ENCODE data around the gene GIGYF1. TPM values are rescaled to one million over a fixed set of nuclear protein-coding genes. Genes with fewer than 3 reads are reported as not detected.

GIGYF1 gene
- polyA plus RNA-seq, 1 donor from 2014 or later = 28.3 TPM

DNA sequence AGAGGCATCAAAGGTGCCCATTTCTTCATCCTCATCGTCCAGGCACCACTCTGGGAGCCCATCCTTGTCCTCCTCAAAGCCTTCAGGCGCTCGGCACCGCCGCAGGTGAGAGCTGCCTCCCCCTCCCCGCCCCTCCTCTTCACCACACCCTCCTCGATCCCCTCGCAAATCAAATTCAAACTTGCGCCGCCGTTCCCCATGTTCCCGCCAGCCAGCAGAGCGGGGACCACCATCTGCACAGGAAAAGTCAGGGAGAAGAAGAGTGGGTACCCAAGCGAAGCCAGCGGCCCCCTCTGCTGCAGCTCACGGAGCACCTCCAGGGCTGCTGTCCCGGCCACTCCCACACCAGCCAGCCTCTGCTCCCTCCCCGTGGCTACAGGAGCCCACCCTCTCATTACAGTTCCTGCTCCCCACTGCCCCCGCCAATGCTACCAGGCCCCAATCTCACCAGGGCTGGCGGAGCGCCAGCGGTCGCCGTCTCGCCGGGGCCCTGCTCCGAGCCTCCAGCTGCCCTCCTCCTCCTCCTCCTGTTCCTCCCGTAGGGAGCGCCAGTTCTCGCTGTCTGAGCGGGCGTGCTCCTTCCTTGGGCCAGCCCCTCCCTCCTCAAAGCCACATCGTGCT lies 7.7 kb downstream of the GIGYF1 start:
- no peaks in the 10 kb centered on the region for H3K9me2 ChIP-seq (ENCODE audit: insufficient read depth, low read length)
- no peak overlapping the region for H3K4me2 ChIP-seq (ENCODE audit: low read length)
- H3K36me3 ChIP-seq (ENCODE audit: insufficient read depth, low read length) = no peaks in the 10 kb centered on the region
- H3K27me3 ChIP-seq (ENCODE audit: insufficient read depth, low read depth, low read length) = no peaks in the 10 kb centered on the region
- no peak overlapping the region for H3K9ac ChIP-seq (ENCODE audit: low read length)
- peaks cover 28% of the 10 kb centered on the region for H3K79me2 ChIP-seq (replicated peaks; ENCODE audit: insufficient read depth, low read length)
- peaks cover 16% of the 10 kb centered on the region for H4K20me1 ChIP-seq (ENCODE audit: insufficient read depth)
- H3K4me3 ChIP-seq (ENCODE audit: low read length) = no peak overlapping the region
- H3K9me3 ChIP-seq (ENCODE audit: low read length) = no peaks in the 10 kb centered on the region
- H3F3A ChIP-seq (ENCODE audit: insufficient read depth, low read length, poor library complexity, severe bottlenecking) = no peaks in the 10 kb centered on the region
- TF ChIP-seq EZH2 (IDR thresholded peaks at IDR 0.05; ENCODE audit: borderline replicate concordance, insufficient read depth, low read length, poor library complexity, severe bottlenecking) (no peak), MXI1 (conservative IDR thresholded peaks at IDR 0.05; ENCODE audit: poor library complexity, severe bottlenecking) (no peak), SMC3 (conservative IDR thresholded peaks at IDR 0.05; ENCODE audit: poor library complexity) (no peak), TAF1 (IDR thresholded peaks at IDR 0.05; ENCODE audit: low read depth) (no peak), EP300 (conservative IDR thresholded peaks at IDR 0.05; ENCODE audit: poor library complexity, severe bottlenecking) (no peak), POLR2AphosphoS5 (IDR thresholded peaks at IDR 0.05) (no peak), RAD21 (conservative IDR thresholded peaks at IDR 0.05) (no peak)
- TF ChIP-seq, protein P1, sequence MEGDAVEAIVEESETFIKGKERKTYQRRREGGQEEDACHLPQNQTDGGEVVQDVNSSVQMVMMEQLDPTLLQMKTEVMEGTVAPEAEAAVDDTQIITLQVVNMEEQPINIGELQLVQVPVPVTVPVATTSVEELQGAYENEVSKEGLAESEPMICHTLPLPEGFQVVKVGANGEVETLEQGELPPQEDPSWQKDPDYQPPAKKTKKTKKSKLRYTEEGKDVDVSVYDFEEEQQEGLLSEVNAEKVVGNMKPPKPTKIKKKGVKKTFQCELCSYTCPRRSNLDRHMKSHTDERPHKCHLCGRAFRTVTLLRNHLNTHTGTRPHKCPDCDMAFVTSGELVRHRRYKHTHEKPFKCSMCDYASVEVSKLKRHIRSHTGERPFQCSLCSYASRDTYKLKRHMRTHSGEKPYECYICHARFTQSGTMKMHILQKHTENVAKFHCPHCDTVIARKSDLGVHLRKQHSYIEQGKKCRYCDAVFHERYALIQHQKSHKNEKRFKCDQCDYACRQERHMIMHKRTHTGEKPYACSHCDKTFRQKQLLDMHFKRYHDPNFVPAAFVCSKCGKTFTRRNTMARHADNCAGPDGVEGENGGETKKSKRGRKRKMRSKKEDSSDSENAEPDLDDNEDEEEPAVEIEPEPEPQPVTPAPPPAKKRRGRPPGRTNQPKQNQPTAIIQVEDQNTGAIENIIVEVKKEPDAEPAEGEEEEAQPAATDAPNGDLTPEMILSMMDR (IDR thresholded peaks at IDR 0.05; ENCODE audit: poor library complexity, severe bottlenecking) = no peak
- TF ChIP-seq, protein P2, sequence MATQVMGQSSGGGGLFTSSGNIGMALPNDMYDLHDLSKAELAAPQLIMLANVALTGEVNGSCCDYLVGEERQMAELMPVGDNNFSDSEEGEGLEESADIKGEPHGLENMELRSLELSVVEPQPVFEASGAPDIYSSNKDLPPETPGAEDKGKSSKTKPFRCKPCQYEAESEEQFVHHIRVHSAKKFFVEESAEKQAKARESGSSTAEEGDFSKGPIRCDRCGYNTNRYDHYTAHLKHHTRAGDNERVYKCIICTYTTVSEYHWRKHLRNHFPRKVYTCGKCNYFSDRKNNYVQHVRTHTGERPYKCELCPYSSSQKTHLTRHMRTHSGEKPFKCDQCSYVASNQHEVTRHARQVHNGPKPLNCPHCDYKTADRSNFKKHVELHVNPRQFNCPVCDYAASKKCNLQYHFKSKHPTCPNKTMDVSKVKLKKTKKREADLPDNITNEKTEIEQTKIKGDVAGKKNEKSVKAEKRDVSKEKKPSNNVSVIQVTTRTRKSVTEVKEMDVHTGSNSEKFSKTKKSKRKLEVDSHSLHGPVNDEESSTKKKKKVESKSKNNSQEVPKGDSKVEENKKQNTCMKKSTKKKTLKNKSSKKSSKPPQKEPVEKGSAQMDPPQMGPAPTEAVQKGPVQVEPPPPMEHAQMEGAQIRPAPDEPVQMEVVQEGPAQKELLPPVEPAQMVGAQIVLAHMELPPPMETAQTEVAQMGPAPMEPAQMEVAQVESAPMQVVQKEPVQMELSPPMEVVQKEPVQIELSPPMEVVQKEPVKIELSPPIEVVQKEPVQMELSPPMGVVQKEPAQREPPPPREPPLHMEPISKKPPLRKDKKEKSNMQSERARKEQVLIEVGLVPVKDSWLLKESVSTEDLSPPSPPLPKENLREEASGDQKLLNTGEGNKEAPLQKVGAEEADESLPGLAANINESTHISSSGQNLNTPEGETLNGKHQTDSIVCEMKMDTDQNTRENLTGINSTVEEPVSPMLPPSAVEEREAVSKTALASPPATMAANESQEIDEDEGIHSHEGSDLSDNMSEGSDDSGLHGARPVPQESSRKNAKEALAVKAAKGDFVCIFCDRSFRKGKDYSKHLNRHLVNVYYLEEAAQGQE (IDR thresholded peaks at IDR 0.05; ENCODE audit: borderline replicate concordance) = no peak
- H3K27ac ChIP-seq (ENCODE audit: low read length) = no peak overlapping the region
- no peak overlapping the region for H2AFZ ChIP-seq (ENCODE audit: low read depth, low read length)

DNA sequence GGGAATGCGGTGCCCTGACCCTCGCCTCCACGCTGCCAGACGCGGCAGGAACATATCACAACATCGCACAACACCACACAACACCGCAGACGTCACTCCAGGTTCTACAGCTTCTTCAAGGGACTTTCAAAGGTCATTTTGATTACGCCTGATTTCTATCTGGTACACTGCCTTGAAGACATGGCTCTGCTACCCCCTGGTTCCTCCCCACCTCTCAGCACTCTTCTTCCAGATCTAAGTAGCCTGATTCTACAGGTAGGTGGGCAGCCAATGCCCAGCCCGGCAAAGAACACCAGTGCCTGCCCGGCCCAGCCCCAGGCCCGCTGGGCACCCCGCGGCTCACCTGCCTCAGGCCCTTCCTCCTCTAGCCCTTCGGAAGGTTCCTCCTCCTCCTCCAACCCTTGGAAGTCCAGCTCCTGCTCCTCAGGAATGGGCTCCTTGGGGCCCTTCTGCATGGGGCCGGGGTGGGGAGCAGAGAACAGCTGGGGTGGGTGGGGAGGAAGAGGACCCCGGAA lies 8.4 kb downstream of the GIGYF1 start:
- no peak overlapping the region for H3K27ac ChIP-seq (ENCODE audit: low read length)
- no peaks in the 10 kb centered on the region for H3K9me3 ChIP-seq (ENCODE audit: low read length)
- no peaks in the 10 kb centered on the region for H3K27me3 ChIP-seq (ENCODE audit: insufficient read depth, low read depth, low read length)
- no peak overlapping the region for H3K4me2 ChIP-seq (ENCODE audit: low read length)
- no peak overlapping the region for H2AFZ ChIP-seq (ENCODE audit: low read depth, low read length)
- peaks cover 21% of the 10 kb centered on the region for H3K79me2 ChIP-seq (replicated peaks; ENCODE audit: insufficient read depth, low read length)
- peaks cover 10% of the 10 kb centered on the region for H4K20me1 ChIP-seq (ENCODE audit: insufficient read depth)
- no peaks in the 10 kb centered on the region for H3K9me2 ChIP-seq (ENCODE audit: insufficient read depth, low read length)
- H3K36me3 ChIP-seq (ENCODE audit: insufficient read depth, low read length) = no peaks in the 10 kb centered on the region
- H3K4me3 ChIP-seq (ENCODE audit: low read length) = no peak overlapping the region
- TF ChIP-seq TAF1 (IDR thresholded peaks at IDR 0.05; ENCODE audit: low read depth) (no peak), POLR2AphosphoS5 (IDR thresholded peaks at IDR 0.05) (no peak), SMC3 (conservative IDR thresholded peaks at IDR 0.05; ENCODE audit: poor library complexity) (no peak), EZH2 (IDR thresholded peaks at IDR 0.05; ENCODE audit: borderline replicate concordance, insufficient read depth, low read length, poor library complexity, severe bottlenecking) (no peak), RAD21 (conservative IDR thresholded peaks at IDR 0.05) (no peak), EP300 (conservative IDR thresholded peaks at IDR 0.05; ENCODE audit: poor library complexity, severe bottlenecking) (no peak), MXI1 (conservative IDR thresholded peaks at IDR 0.05; ENCODE audit: poor library complexity, severe bottlenecking) (no peak)
- TF ChIP-seq, protein P1 (IDR thresholded peaks at IDR 0.05; ENCODE audit: poor library complexity, severe bottlenecking) = no peak
- TF ChIP-seq, protein P2 (IDR thresholded peaks at IDR 0.05; ENCODE audit: borderline replicate concordance) = no peak
- no peaks in the 10 kb centered on the region for H3F3A ChIP-seq (ENCODE audit: insufficient read depth, low read length, poor library complexity, severe bottlenecking)
- H3K9ac ChIP-seq (ENCODE audit: low read length) = no peak overlapping the region
